NCI-H526 (cell line): Measurements from ENCODE around the gene CCDC171.
A peak's percentile ranks its signal among the peaks of the same experiment; 100 is the strongest.
"Not testable (repeated sequence)": the region's sequence is repeated elsewhere in the genome, so short reads cannot be mapped to it uniquely, and the experiment has no call there.

Source experiments
- DNase-seq, 2 experiments: peaks; one replicate each; lab custom pipeline; 2025; lab: John Stamatoyannopoulos, UW

CCDC171 gene

DNA sequence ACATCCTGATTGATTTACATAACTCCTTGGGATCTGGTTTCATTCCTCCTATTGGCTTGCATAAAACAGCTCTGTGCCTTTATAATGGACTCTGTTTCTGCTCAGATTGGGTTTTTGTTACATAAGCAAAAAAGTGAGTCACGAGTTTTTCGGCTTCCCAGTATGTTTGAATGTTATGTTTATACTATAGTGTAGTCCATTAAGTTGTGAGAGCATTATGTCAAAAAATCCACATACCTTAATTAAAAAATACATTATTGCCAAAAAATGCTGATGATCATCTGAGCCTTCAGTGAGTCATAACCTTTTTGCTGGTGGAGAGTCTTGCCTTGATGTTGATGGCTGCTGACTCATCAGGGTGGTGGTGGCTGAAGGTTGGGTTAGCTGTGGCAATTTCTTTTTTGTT lies 144.6 kb downstream of the CCDC171 start:
- no peak for DNase-seq

DNA sequence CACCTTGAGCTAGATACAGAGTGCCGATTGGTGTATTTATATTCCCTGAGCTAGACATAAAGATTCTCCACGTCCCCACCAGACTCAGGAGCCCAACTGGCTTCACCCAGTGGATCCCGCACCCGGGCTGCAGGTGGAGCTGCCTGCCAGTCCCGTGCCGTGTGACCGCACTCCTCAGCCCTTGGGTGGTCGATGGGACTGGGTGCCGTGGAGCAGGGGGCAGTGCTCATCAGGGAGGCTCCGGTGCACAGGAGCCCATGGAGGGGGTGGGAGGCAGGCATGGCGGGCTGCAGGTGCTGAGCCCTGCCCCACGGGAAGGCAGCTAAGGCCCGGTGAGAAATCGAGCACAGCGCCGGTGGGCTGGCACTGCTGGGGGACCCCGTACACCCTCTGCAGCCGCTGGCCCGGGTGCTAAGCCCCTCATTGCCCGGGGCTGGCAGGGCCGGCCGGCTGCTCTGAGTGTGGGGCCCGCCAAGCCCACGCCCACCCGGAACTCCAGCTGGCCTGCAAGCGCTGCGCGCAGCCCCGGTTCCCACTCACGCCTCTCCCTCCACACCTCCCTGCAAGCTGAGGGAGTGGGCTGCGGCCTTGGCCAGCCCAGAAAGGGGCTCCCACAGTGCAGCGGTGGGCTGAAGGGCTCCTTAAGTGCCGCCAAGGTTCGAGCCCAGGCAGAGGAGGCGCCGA lies 147.2 kb downstream of the CCDC171 start:
- DNase-seq: not testable (repeated sequence)

DNA sequence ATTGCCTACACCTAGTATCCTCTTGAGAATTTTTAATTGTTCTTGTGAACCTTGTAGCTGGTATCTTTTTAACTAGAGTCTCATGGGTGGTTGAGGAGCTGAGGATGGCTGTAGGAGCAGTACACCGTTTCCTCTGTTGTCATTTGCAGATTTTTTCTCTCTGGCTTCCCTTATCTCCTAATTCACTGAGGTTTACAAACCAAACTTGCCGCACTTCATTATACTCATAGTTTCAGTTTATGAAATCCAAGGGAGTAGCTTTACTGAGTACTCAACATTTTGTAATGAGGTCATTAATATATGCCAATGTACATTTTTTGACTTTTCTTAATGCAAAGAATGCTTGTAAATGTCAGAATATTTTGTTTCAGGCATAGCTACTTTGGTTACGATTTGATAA lies 154.2 kb downstream of the CCDC171 start:
- DNase-seq: no peak

- no peak for DNase-seq
These were observed 158.7 kb downstream of the CCDC171 start for GRCh38 chr9:15711531-15711930.

DNA sequence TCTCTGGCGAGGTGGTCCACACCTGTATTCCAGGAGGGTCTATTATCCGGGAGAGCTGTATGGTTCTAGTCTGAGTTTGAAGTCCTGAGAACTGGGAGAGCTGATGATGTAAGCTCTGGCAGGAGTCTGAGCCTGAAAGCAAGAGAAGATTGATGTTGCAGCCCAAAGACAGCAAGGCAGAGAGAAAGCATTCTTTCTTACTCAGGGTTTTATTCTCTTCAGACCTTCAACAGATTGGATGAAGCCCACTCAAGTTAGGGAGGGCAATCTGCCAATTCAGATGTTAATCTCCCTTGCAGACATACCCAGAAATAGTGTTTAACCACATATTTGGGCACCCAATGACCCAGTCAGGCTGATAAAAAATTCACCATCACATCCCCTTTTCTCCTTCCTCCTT lies 159.1 kb downstream of the CCDC171 start:
- DNase-seq: no peak

DNA sequence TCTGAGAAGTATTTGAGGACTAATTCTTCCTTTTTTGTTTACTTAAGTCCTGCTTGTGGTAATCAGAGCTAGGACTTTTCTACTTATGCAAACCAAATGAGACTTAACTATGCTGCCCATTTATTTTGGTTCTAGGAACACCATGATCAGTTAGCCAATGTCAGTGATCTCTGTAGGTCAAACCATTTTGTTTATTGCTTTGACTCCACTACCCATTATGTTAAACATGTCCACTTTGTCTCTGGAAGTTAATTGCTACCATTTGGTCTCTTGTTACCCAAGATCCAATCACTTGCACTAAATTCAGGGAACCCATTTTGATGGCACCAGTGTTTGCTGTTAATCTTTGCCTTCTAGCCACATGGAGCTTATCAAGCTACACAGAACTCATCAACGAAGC lies 161.9 kb downstream of the CCDC171 start:
- no peak for DNase-seq

- DNase-seq: no peak
These were observed 164.6 kb downstream of the CCDC171 start for GRCh38 chr9:15717290-15717967.

DNA sequence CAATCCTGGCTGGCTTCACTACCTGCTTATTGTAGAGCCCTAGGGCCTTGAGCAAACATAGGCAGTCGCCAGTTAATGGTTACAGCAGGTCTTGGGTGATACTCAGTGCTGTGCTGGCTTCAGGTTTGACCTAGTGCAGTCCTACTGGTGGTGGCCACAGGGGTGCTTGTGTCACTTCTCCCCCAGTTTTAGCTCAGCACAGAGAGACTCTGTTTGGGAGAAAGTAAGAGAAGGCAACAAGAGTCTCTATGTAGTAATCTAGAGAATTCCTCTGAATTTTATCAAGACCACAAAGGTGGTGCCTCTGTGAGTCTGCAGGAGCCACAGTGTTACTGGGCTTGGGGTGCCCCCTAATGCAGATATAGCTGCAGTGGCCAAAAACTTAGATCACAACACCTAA lies 165.6 kb downstream of the CCDC171 start:
- no peak for DNase-seq

- no peak for DNase-seq
These were observed 168.0 kb downstream of the CCDC171 start for GRCh38 chr9:15720861-15721260.

GRCh38 chr9:15722888-15723287 lies 170.0 kb downstream of the CCDC171 start:
- no peak for DNase-seq

GRCh38 chr9:15724016-15724415 lies 171.2 kb downstream of the CCDC171 start:
- no peak for DNase-seq

DNA sequence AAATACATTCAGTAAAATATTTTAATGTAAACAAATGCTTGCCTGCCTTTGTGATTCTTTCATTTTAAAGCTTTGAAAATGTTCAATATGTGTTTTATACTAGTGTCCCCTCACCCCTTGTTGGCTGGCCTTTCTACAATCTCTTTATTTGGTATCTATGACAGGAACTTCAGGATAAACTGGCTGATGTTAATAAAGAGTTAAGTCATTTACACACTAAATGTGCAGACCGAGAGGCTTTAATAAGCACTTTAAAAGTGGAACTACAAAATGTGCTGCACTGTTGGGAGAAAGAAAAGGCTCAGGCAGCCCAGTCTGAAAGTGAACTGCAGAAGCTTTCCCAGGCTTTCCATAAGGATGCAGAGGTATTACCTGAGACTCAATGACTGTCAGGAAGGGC lies 171.8 kb downstream of the CCDC171 start:
- no peak for DNase-seq

DNA sequence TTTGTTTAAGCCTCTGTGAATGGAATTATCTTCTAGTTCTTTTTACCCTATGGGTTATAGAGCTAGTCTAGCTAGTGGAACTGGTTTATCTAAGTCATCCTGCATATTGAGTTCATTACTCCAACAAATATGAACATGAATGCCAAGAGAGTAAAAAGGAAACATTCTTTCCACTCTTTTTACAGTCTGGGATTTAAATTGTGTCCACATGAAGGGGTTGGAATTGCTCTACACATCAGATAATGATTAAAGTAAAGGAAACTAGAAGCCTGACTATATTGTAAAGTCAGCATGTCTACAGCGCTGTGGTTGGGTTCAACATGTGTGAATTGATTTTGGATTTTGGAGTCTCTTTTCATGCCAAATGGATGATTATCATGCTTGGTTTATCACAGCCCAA lies 173.1 kb downstream of the CCDC171 start:
- DNase-seq: no peak

DNA sequence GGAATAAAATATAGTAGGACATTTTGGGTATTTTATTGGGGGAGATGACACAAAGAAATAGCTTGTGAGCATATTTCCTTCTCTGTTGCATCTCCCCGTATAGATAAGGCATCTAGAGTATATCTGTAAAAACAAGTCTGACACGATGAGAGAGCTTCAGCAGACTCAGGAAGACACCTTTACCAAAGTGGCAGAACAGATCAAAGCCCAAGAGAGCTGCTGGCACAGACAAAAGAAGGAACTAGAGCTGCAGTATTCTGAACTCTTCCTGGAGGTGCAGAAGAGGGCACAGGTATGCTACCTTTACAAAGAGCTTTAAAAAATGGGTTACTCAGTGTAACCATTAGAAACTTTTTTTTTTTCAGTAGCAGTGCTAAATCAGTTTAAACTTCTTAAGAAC lies 176.7 kb downstream of the CCDC171 start:
- no peak for DNase-seq

- DNase-seq: no peak
These were observed 182.4 kb downstream of the CCDC171 start for GRCh38 chr9:15735083-15735857.

- no peak for DNase-seq
These were observed 183.7 kb downstream of the CCDC171 start for GRCh38 chr9:15736569-15736968.

DNA sequence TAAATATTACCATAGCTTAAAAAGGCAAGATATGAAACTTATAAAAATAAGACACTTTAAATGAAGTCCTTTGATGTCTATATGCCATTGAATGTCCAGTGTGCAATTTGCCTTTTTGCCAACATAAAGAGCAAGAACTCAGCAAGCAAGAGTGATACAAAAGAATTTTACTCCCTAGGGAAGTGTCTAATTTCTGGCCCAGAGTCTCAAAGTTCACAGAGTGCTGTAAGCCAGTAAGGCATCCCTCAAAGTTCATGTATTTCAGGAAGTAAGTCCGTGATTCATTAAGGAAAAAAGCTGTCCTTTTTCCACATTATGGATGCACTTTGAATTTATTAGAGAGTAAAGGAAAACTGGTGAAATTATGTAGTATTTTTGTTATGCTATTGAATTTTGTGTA lies 185.2 kb downstream of the CCDC171 start:
- DNase-seq: peak in 1 of 2 experiments; percentile 50

- no peak for DNase-seq
These were observed 188.2 kb downstream of the CCDC171 start for GRCh38 chr9:15741015-15741414.

GRCh38 chr9:15743512-15743911 lies 190.7 kb downstream of the CCDC171 start:
- DNase-seq: no peak

GRCh38 chr9:15744196-15744595 lies 191.4 kb downstream of the CCDC171 start:
- no peak for DNase-seq

DNA sequence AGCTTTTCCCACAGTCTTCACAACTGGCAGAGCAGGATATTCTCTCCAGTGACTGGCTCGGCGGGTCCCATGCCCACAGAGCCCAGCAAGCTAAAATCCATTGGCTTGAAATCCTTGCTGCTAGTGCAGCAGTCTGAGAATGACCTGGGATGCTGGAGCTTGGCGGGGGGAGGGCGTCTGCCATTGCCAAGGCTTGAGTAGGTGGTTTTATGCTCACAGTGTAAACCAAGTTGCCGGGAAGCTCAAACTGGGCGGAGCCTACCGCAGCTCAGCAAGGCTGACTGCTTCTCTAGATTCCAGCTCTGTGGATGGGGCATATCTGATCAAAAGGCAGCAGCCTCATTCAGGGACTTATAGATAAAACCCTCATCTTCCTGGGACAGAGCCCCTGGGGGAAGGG lies 194.1 kb downstream of the CCDC171 start:
- peak in 1 of 2 experiments; percentile 8 for DNase-seq

DNA sequence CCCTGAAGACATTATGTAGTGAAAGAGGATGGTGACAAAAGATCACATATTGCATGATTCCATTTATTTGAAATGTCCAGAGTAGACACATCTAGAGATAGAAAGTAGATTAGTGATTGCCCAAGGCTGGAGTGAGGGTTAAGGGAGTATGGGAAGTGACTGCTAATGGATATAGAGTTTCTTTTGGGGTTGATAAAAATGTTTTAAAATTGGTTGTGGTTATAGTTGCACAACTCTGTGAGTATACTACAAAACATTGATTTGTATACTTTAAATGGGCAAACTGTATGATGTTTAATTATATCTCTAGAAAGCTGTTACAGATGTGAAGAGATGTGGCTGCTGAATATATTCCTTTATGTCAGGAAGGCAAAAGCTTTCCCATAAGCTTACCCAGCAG lies 202.8 kb downstream of the CCDC171 start:
- DNase-seq: no peak

DNA sequence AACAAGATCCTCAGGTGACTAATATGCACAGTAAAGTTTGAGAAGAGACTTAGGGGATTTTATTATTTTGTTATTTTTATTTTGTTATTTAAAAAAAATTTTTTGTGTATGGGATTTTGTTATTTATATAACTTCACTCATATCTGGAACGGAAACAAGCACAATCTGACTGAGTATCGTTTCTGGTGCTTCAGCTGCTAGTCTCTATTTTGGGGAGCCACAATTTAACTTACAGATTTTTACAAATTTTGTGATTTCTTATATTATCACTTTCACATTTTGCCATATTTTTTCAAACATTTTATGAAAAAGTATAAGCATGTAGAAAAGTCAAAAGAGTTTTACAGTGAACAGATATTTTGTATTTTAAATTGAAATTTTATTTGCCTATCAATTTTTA lies 208.7 kb downstream of the CCDC171 start:
- no peak for DNase-seq
